ENCODE data around the gene CORO6.

CORO6 gene

DNA sequence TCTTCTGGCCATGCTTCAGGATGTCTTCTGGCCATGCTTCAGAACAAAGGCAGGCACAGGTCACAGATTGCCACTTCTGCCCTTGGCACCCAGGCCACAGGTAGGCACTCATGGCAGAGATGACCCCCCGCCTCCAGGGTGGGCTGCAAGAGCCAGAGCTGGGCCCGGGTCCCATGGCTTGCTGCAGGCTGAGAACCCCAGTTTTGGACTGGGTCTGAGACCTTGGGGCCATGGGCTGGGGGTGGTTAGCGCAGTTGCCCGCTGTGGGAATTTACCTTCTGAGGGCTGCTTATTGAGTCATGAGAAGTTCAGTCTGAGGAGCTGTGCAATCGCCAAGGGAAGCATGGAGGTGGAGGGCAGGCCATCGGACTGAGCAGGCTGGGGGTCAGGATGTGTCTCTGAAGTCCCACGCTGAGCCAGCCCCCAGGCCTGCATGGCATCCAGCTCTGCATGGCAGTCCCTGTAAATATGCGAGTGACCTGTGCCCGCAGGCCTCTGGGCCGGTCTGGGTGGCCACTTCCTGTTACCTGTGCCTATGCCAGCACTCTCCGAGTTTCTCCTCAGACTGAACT is 28.1 kb downstream of the CORO6 start:
- peak in 2 of 10 donors; percentile 51 to 64 for DNase-seq
- intact Hi-C loops (cut with DNase I) = no loop called here

DNA sequence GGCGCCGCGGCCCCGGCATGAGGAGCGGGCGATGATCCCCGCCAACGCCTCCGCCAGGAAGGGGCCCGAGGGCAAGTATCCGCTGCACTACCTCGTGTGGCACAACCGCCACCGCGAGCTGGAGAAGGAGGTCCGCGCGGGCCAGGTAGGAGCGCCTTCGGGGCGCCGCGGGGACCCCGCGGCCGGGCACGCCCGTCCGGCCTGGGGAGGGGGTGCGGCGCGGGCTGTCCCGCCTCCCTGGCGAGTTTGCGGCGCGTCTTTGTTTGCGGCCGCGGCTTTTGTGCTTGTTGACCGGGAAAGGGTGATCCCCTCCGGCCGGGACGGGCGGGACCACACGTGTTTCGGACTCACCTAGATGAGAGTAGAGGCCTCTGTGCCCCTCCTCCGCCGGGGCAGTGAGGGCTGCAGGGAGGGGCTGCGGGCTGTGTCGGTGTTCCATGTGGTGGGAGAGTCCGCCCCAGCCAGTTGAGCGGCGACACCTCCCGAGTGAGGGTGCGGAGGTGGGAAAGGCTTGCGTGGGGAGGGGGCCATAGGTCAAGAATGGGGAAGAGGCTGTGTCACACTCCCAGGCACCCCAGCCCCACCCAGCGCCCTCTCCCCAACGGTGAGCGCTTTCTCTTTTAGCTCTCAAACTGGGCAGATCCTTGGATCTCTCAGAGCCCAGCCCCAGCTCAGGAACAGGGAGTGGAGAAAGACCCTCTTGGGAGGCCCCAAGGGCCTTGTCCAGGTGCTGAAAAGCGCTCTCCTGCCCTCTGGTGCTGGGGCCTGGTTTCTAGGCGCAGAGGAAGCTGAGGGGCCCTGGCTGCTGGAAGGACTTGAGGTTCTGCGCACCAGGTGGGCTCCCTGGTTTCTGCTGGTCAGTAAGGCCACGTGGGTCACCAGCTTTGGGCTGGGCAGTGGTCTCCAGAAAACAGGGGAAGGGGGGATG is 28.9 kb downstream of the CORO6 start:
- intact Hi-C loops (cut with DNase I) = loop anchor here (1.0 kb wide), 1 partner anchor 19 kb away; no protein-coding TSS in a partner anchor
- peak in 3 of 10 donors; percentile 66 to 87 (median 85) for DNase-seq

DNA sequence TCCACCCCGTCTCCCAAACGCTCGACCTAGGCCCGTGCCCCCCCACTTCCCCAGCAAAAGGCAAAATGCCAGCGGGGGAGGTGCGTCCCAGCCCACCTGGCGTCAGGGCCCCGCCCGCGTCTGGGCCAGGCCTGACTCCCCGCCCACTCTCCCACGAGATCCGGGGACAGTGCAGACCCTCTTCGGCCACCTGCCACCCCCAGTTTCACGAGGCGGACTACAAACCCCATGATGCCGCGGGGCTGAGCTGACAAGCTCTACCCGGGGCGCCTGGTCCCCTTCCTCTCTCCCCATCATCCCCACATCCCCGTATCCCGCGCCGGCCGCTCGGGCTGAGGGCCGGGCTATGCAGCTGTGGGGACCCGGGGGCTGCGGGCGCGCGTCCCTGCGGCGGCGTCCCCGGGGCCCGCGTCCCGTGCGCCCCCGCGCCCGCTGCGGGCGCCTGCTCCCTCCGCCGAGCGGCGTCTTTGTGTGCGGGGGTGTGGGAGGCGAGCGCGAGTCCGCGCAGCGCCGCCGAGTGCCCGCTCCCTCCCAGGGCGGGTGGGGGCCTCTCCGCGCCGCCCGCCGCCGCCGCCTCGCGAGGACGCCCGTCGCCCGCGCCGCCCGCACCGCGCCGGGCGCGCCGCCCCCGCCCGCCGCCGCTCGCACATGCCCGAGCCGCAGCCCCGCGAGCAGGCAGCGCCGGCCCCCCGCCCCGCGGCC is 29.7 kb downstream of the CORO6 start, which contains the start of gene ANKRD13B:
Gene ANKRD13B, plus strand, starts transcription at position 283 of the 702 bp plus-strand sequence. CDS start 490 bp downstream, outside the sequence.
- intact Hi-C loops (cut with DNase I) = loop anchor here (1.0 kb wide), 1 partner anchor 20 kb away; no protein-coding TSS in a partner anchor
- DNase-seq = peak; percentile 66 to 96 (median 77)

DNA sequence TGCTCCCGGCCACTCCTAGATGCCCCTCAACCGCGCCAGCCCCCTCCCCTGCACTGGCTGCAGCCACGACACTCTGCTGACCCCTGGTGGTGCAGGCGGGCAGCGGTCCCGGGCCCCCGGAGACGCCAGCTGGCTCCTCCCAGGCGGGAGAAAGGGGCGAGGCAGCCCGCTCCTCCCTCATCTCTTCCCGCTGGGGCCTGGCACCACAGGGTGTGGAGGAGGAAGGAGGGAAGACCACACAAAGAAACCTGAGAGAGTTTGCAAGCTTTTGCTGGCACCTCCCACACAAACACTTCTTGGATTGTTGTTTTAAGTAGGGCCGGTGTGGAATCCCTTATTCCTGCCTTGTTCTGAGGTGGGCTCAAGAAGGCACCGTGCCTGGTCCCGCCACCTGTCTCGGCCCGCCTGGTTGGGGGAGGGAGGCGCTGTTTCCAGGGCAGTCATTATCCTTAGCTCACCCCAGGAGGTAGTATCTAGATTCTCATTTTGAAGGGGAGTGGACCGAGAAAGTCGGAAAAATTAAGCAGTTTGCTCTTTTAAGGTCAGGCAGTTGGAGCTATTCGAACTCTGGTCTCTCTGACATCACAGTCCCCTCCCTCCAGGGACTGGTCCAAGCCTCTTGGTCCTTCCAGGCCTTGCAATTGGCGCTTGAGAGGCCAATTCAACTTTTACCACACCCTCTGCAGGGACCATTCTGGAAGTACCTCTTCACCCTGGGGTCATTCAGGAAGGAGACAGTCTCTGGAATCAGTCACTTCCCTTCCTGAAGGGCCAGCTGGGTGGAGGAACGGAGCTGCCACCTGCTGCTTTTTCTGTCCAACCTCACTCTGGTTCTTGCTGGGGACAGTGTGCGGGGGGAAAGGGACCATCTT is 30.7 kb downstream of the CORO6 start:
- DNase-seq = peak; percentile 85 to 99 (median 94)
- intact Hi-C loops (cut with DNase I) = loop anchor here (1.0 kb wide), 1 partner anchor 12 kb away; no protein-coding TSS in a partner anchor

DNA sequence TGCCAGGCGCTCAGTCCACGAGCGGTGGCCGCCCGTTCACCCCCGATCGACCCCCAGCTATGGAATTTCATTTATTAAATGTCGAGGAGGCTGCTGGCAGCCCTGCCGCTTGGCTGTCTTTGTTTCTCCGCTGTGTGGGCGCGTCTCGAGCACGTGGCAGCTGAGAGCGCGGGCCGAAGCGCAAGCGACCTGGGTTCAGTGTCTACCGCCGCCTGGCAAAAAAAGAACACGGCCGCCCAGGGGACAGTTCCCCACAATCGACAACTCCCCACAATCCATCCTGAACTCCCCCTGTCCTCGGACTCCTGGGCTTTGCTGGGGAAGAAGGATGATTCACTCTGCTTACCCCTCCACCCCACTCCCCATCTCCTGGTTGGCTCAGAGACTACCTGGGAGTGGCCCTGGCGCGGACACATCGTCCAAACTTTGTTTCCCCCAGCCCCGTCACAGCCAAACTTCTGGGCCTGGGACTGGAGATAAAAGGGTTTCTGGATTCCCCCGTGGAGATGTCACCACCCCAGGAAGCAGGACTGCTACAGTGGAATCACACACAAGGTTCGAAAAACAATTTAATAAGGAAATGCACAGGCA is 31.5 kb downstream of the CORO6 start:
- intact Hi-C loops (cut with DNase I) = loop anchor here (1.0 kb wide), 1 partner anchor 11 kb away; no protein-coding TSS in a partner anchor
- peak in 5 of 10 donors; percentile 51 to 91 (median 83) for DNase-seq

DNA sequence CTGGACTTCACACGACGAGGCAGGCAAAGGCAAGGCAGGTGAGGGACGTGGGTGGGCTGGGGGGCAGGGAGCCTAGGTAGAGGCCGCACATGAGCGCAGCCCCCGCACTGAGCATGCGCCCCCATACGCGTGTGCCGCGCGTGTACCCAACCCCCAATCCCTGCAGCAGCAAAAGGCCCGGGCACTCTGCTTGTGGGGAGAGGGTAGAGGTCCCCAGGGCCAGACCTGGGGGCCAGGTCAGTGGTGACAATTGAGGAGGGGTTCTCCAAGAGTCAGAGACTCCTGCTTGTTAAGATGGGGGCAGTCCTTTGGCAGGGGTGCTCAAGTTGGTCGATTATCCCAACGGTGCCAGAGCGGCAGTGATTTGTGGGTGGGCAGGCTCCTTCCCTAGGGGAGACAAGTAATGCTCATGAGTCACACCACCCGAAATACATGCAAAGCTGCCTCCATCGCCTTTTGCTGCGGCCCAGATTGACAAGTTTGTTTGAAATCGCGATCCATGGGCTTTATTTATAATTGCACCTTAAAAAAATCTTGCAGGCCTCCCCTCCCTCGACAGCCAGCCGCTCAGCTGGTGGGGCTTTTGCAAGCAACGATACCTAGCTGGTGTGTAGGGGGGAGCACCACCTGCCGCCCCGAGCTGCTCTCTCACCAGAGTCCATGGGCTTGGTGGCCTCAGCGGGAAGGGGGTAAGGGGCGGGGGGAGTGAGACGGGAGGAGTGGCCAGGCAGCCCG is 32.1 kb downstream of the CORO6 start:
- DNase-seq = peak in 4 of 10 donors; percentile 58 to 91 (median 86)
- intact Hi-C loops (cut with DNase I) = loop anchor here (1.0 kb wide), 1 partner anchor 10 kb away; no protein-coding TSS in a partner anchor

DNA sequence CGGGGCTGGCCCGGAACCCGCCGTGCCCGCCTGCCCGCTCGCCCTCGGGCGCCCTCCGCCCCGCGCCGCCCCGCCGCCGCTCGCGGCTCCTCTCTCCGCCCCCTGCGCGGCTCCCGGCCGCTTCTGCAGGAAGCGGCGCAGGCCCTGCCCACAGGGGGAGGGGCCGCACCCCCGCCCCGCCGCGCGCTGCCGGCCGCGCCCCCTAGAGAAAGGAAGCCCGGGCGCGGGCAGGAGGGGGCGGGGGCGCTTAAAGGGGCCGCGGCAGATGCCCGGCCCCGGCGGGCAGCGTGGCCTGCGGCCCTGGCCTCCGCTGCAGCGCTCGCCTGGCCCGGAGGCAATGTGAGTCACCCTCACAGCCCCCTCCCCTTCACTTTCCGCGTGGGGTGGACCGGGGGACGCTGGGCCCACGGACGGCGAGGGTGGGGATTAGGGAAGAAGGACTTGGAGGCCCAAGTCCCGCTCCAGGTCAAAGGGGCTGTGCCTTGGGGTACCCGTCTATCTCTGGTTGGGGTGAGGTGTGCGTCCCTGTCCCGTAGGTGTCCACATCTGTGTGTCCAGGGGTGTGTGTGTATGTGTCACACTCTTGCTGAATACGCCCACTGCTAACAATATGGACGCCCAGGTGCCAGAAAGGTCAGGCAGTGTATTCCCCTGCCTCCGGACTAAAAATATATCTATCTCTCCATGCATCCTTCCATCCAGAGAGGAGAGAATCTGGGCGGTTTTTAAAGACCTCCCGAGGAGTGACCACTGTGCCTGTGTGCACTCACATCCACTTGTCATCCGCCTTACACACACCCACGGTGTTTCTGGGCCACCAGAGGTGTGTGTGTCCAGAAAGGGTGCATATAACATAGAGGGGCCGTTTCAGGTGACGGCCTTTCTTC is 32.9 kb downstream of the CORO6 start, which contains the start of gene GIT1:
Gene GIT1, minus strand, starts transcription at position 125 of the 887 bp plus-strand sequence. CDS start 270 bp downstream, outside the sequence.
- intact Hi-C loops (cut with DNase I) = no loop called here
- peak; percentile 69 to 98 (median 84) for DNase-seq

DNA sequence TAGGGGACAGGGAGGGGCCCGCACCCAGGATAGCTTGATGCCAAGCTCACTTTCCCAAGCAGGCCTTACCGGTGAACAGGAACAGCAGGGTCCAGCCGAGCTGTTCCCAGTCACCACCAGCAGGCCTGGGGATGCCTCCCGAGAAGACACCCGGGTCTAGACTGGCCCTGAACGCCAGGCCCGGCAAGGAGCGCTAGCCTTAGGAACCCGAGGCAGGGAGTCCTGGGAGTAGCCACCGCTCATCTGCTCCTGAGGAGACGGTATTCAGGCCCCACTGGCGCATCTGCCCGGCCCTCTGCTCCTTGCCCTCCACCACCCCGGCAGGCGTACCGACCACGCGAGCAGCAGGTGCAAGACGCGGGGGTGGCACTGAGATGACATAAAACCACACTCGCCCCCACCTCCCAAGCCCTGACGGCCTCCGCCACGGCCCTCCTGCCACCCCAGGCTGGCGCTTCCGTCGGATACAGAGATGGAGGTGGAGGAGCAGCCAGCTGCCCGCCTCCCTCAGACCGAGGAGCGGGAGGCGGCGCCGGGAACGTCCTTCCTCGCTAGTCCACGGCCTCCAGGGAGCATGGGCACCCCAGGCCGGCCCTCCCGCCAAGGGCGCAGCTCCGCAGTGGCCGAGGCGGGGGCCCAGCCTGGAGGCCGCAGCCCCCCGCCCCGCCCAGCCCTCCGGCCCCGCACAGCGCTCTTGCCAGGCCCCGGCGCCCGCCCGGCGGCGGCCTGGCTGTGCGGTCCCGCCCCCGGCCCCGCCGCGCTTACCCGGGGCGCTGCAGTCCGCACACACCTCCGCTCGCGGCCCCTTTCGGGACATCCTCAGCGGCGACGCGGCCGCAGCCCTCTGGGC is 33.9 kb downstream of the CORO6 start:
- intact Hi-C loops (cut with DNase I) = no loop called here

DNA sequence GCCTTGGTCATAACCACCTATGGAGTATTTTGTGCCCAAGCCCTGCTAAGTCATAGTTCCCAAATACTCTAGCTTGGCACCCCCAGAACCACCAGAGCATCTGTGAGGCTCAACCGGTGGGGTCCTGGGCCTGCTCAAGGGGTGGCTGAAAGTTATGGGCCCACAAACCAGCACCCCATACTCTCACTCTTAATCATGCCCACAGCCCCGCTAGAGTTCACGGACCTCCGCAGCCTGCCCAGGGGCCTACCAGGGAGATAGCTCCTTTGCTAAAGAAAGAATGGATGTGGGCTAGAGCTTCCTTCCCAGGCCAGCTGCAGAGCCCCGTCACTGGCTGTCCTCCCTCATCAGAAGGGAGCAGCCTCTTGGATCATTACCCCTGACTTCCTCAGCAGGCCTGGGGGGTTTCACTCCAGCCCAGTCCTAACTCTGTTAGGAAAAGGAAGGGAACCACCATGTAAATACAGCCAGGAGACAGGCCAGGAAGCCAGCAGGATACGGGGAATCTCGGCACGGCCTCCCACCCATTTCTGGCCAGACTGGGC is 34.6 kb downstream of the CORO6 start:
- intact Hi-C loops (cut with DNase I) = no loop called here

More for the DNA sequence above, 33.9 kb downstream of the CORO6 start:
- peak in 4 of 10 donors; percentile 45 to 91 (median 84) for DNase-seq

DNA sequence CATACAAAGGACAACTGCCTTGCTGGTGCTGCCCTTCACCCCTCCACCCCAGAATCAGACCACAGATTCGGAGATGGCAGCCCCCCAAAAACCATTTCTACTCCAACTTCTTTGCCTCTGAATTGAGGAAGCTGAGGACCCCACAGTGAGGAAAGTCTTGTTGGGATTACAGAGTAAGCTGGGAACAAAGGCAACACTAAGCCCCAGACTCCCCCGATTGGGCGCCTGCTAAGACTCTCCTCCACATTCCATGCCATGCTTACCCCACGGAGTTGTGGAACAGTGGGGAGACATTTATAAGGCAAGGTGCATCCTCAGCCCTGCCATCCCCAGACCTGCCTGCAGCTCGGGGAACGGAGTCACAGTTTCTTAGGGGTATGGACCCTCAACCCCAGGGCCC is 35.1 kb downstream of the CORO6 start:
- intact Hi-C loops (cut with DNase I) = no loop called here
- DNase-seq = no peak

More for the DNA sequence above, 34.6 kb downstream of the CORO6 start:
- DNase-seq = no peak

DNA sequence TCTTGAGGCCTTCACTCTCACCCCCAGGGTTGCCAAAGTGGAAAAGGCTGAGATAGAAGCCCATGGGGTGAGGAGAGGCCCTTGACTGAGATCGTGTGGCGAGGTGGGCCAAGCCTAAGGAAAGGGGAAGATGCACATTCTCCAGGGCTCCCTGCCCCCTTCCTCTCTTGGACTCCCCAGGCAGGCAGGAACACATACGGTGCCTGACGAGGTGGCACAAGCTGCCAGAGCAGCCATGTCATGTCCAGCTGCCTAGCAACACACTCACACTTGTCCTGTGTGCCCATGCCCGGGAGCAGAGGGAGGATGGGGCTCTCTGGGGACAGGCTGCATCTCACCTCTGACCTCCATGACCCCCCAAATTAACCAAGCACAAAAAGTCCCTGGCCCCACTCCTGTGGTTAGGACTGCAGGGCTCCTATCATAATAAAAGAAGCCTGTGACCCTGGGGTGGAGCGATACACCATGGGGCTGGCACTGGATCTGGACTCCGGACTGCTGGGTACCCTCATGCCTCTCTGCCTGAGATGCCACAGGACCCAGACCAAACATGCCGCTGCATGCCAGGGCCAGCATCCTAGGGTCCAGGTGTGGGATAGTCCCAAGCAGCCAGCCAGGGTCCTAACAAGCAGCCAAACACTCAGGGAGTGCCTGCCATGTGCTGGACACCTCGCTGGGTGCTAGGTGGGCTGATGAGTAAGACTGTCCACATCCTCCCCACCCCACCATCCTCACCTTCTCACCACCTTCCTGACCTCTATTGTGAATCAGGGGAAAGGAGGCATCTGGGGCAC is 35.8 kb downstream of the CORO6 start:
- intact Hi-C loops (cut with DNase I) = no loop called here
- no peak for DNase-seq

DNA sequence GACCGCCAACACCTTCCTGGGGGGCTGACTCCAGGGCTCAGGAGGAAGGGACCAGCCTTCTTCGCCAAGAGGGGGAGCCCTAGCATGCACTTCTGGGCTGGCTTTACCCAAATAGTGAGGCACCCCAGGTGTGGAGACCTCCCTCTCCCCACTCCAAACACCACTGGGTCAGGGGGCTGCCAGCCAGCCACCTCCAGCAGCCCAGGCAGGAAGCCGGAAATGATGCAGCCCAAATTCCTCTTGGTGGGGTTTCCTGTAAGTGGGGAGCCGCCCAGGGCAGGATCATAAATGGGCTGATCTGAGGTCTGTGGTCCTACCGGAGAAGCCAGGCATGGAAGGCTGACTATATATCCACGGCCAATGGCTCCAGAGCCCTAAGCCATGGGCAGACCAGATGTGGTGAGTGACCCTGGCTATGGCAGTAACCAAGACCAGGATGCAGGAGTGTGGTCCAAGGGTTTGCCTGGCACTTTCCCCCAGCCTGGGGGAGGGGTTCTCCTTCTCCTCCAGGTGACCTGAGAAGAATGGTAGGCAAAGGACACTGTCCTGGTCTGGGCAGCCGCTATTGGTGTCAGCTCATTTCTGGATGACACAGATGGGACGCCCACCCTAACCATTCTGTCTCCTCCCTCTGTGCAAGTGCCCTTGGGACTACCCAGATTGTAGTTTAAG is 37.5 kb downstream of the CORO6 start:
- DNase-seq = peak in 1 of 10 donors; percentile 62
- intact Hi-C loops (cut with DNase I) = no loop called here

DNA sequence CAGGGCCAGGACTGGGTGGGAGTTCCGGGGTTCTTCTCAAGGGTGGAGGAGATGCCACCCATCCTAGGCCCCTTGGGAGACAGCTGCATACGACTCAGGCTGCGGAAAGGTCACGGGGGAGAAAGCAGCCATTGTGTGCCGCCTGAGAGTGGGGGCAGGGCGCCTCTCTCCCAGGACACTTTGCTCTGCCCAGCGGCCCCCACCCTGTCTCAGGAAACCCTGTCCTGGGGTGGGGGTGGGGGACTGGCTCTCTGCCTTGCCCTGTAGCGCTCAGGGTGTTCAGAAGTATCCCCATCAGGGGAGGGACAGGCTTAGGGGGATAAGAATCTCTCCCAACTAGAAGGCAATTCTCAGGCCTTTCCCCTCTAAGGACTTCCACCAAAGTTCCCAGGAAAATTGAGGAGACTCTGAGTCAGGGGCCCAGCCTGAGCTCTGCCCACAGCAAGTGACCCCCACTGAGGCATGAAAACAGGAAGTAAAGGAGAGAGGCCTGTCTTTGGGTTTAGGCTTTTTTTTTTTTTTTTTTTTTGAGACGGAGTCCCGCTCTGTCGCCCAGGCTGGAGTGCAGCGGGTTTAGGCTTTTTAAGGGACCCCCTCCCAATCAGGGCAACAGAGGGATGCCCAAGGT is 38.1 kb downstream of the CORO6 start:
- intact Hi-C loops (cut with DNase I) = no loop called here
- peak in 9 of 10 donors; percentile 55 to 95 (median 79) for DNase-seq
